OCI-LY7 (cell line): ENCODE results near the gene CIB1. TPM values are rescaled to one million over a fixed set of nuclear protein-coding genes. Genes with fewer than 3 reads are reported as not detected.

Source experiments
- BruUV-seq: library from RNA; stranded (reverse); fragments of 400-500 nt; replicated peaks from 2 replicates; lab custom pipeline; 2021; lab: Mats Ljungman, UMichigan
- CTCF ChIA-PET: fragments of 300-600 bp; sonication (Branson Sonifier 250); formaldehyde crosslinking; loops from one replicate; lab custom pipeline; 2022; ENCODE audit warnings: antibody characterized with exemption; ENCODE audit not compliant: unreplicated experiment; lab: Charles Lee
- POLR2A ChIA-PET: fragments of 300-600 bp; sonication (Branson Sonifier 250); formaldehyde crosslinking; loops from one replicate; lab custom pipeline; 2022; ENCODE audit warnings: antibody characterized with exemption; lab: Charles Lee
- DNase-seq: peaks from one replicate; pipeline ENCODE4 v3.0.0-alpha.2; 2015; ENCODE audit warnings: low spot score
- H2AFZ ChIP-seq: fragments of 200-600 bp; sonication (generic), shearing (Covaris generic); 2 replicates; pipeline ENCODE4 v1.6.1; 2014; ENCODE audit warnings: mild to moderate bottlenecking, antibody characterized with exemption, low read length, moderate library complexity
- H3K27ac ChIP-seq: fragments of 200-600 bp; sonication (generic); 2 replicates; pipeline ENCODE4 v1.5.1; 2014; ENCODE audit warnings: mixed run types, low read depth, mild to moderate bottlenecking, moderate library complexity, low read length, inconsistent platforms; ENCODE audit not compliant: poor library complexity, severe bottlenecking
- H3K36me3 ChIP-seq: fragments of 200-600 bp; sonication (generic); 2 replicates; pipeline ENCODE4 v1.6.1; 2014; ENCODE audit warnings: mild to moderate bottlenecking, antibody characterized with exemption, low read length, moderate library complexity, mixed read lengths; ENCODE audit not compliant: insufficient read depth
- H3K4me1 ChIP-seq: fragments of 200-600 bp; sonication (generic); 2 replicates; pipeline ENCODE4 v1.5.1; 2014; ENCODE audit warnings: mild to moderate bottlenecking, low read length; ENCODE audit not compliant: insufficient read depth, poor library complexity, severe bottlenecking
- H3K4me2 ChIP-seq: fragments of 200-600 bp; sonication (generic); 2 replicates; pipeline ENCODE4 v1.6.1; 2014; ENCODE audit warnings: mild to moderate bottlenecking, low read length
- H3K4me3 ChIP-seq: fragments of 200-600 bp; sonication (generic); 2 replicates; pipeline ENCODE4 v1.5.1; 2014; ENCODE audit warnings: mild to moderate bottlenecking, low read depth, low read length; ENCODE audit not compliant: poor library complexity, severe bottlenecking
- H3K79me2 ChIP-seq: fragments of 200-600 bp; sonication (generic); 2 replicates; pipeline ENCODE4 v1.6.1; 2016; ENCODE audit warnings: low read depth, mild to moderate bottlenecking, low read length, moderate library complexity, mixed read lengths; ENCODE audit not compliant: insufficient read depth
- H3K9me2 ChIP-seq: fragments of 200-600 bp; sonication (generic); 2 replicates; pipeline ENCODE4 v1.6.1; 2016; ENCODE audit warnings: mild to moderate bottlenecking, low read length, mixed read lengths; ENCODE audit not compliant: insufficient read depth
- H3K9me3 ChIP-seq: fragments of 200-600 bp; sonication (generic); 2 replicates; pipeline ENCODE4 v1.6.1; 2014; ENCODE audit warnings: mild to moderate bottlenecking, mixed run types, low read length, mixed read lengths
- H4K20me1 ChIP-seq: fragments of 200-600 bp; sonication (generic); 2 replicates; pipeline ENCODE4 v1.6.1; 2014; ENCODE audit warnings: mild to moderate bottlenecking, antibody characterized with exemption, low read length, moderate library complexity, mixed read lengths; ENCODE audit not compliant: insufficient read depth
- EZH2phosphoT487 ChIP-seq: fragments of 200-600 bp; sonication (generic); IDR thresholded peaks from 2 replicates; pipeline ENCODE4 v1.6.1; 2018; ENCODE audit warnings: low read depth, borderline replicate concordance, mild to moderate bottlenecking, mixed run types, antibody characterized with exemption, low read length, moderate library complexity, mixed read lengths
- intact Hi-C: fragments of 100-400 bp; cut with micrococcal nuclease; formaldehyde crosslinking; loops from one replicate; pipeline ENCODE4 v1.10.0; 2022; ENCODE audit not compliant: unreplicated experiment
- total RNA-seq, 2 experiments: library from RNA; depleted of rRNA in 1 of 2; stranded (reverse); fragments of >200 nt in 1 of 2; shearing (Covaris generic) in 1 of 2; gene quantifications; 2 replicates each; pipeline ENCODE4 v1.2.3, GENCODE V29; 2014 to 2022
- TF ChIP-seq, protein P1 (sequence below): fragments of 200-600 bp; sonication (generic); conservative IDR thresholded peaks from 2 replicates; pipeline ENCODE4 v1.5.1; 2014; ENCODE audit warnings: mild to moderate bottlenecking, antibody characterized with exemption, low read length, moderate library complexity, mixed read lengths

The CIB1 gene
- total RNA-seq, 2 experiments from 2014 or later, result 52.8 to 54.5 TPM

DNA sequence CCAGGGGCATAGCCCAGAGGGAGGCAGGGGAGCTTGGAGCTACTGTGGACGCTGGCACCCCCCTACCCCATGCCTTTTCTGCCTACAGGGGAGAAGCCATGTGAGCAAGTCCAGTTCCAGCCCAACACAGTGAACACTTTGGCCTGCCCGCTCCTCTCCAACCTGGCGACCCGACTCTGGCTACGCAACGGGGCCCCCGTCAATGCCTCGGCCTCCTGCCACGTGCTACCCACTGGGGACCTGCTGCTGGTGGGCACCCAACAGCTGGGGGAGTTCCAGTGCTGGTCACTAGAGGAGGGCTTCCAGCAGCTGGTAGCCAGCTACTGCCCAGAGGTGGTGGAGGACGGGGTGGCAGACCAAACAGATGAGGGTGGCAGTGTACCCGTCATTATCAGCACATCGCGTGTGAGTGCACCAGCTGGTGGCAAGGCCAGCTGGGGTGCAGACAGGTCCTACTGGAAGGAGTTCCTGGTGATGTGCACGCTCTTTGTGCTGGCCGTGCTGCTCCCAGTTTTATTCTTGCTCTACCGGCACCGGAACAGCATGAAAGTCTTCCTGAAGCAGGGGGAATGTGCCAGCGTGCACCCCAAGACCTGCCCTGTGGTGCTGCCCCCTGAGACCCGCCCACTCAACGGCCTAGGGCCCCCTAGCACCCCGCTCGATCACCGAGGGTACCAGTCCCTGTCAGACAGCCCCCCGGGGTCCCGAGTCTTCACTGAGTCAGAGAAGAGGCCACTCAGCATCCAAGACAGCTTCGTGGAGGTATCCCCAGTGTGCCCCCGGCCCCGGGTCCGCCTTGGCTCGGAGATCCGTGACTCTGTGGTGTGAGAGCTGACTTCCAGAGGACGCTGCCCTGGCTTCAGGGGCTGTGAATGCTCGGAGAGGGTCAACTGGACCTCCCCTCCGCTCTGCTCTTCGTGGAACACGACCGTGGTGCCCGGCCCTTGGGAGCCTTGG, 5.6 kb downstream of the CIB1 start:
- peaks cover 62% of the 10 kb centered on the region; the same call in 1 of the 2 replicates for H3K36me3 ChIP-seq
- H4K20me1 ChIP-seq, result no peaks in the 10 kb centered on the region
- ChIA-PET POLR2A (no interaction called here), CTCF (no interaction called here)
- no peaks in the 10 kb centered on the region for H3K9me3 ChIP-seq
- no peak overlapping the region for H2AFZ ChIP-seq
- intact Hi-C loops, result no loop called here
- H3K4me1 ChIP-seq, result peaks cover 23% of the 10 kb centered on the region
- H3K27ac ChIP-seq, result no peak overlapping the region
- no peaks in the 10 kb centered on the region for H3K9me2 ChIP-seq
- BruUV-seq, result no TSS peak
- TF ChIP-seq, protein P1, sequence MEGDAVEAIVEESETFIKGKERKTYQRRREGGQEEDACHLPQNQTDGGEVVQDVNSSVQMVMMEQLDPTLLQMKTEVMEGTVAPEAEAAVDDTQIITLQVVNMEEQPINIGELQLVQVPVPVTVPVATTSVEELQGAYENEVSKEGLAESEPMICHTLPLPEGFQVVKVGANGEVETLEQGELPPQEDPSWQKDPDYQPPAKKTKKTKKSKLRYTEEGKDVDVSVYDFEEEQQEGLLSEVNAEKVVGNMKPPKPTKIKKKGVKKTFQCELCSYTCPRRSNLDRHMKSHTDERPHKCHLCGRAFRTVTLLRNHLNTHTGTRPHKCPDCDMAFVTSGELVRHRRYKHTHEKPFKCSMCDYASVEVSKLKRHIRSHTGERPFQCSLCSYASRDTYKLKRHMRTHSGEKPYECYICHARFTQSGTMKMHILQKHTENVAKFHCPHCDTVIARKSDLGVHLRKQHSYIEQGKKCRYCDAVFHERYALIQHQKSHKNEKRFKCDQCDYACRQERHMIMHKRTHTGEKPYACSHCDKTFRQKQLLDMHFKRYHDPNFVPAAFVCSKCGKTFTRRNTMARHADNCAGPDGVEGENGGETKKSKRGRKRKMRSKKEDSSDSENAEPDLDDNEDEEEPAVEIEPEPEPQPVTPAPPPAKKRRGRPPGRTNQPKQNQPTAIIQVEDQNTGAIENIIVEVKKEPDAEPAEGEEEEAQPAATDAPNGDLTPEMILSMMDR, result no peak
- TF ChIP-seq EZH2phosphoT487, result no peak
- no peak overlapping the region for H3K4me3 ChIP-seq
- H3K4me2 ChIP-seq, result no peak overlapping the region
- no peak for DNase-seq
- H3K79me2 ChIP-seq, result peaks cover 20% of the 10 kb centered on the region; the same call in 1 of the 2 replicates

DNA sequence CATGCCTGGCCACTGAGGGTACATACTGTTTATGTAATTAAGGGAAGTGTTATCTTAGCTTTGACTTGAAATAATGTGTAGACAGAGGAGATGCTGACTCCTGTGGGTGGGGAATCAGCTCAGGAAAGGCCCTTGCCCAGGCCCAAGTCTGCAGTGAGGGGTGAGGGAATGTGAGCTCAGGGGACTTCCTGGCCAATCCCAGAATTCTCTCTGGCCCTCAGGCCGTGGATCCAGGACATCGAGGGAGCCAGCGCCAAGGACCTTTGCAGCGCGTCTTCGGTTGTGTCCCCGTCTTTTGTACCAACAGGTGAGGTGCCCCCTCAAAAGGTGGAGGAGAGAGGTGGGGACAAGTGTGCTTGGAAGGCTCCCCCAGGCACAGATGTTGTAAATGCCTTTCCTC, 6.4 kb downstream of the CIB1 start:
- intact Hi-C loops, result no loop called here
- H3K9me2 ChIP-seq, result no peaks in the 10 kb centered on the region
- ChIA-PET POLR2A (no interaction called here), CTCF (interaction anchor here (0.6 kb wide), 1 partner anchor 255 kb away, joined by 3 read pairs; no protein-coding TSS in a partner anchor)
- H4K20me1 ChIP-seq, result no peaks in the 10 kb centered on the region
- H3K9me3 ChIP-seq, result no peaks in the 10 kb centered on the region
- H3K4me3 ChIP-seq, result no peak overlapping the region
- H3K4me1 ChIP-seq, result peaks cover 20% of the 10 kb centered on the region
- DNase-seq, result no peak
- TF ChIP-seq, protein P1, result no peak
- no peak for TF ChIP-seq EZH2phosphoT487
- no peak overlapping the region for H3K27ac ChIP-seq
- no TSS peak for BruUV-seq
- H2AFZ ChIP-seq, result no peak overlapping the region
- H3K36me3 ChIP-seq, result peaks cover 62% of the 10 kb centered on the region; the same call in 1 of the 2 replicates
- peaks cover 12% of the 10 kb centered on the region; the same call in 1 of the 2 replicates for H3K79me2 ChIP-seq
- H3K4me2 ChIP-seq, result no peak overlapping the region
